ENCODE results near the gene SYT5. TPM values are rescaled to one million over a fixed set of nuclear protein-coding genes. Genes with fewer than 3 reads are reported as not detected.

SYT5 gene
- total RNA-seq, 1 experiment from 2014 or later = 4.5 TPM

- TF ChIP-seq CTCF (conservative IDR thresholded peaks at IDR 0.05) = no peak
- Histone ChIP-seq H3K4ac (ENCODE audit: low read depth, low read length) (no peak overlapping the region), H4K5ac (ENCODE audit: insufficient read length, low read depth, low read length) (no peak overlapping the region), H4K91ac (ENCODE audit: insufficient read length, low read depth, low read length) (no peak overlapping the region), H3K9me3 (ENCODE audit: control insufficient read depth, low read depth, low read length) (no peaks in the 10 kb centered on the region), H2BK20ac (ENCODE audit: low read depth, low read length, poor library complexity, severe bottlenecking) (no peak overlapping the region), H3K14ac (ENCODE audit: insufficient read depth, low read length) (no peak overlapping the region), H2BK15ac (ENCODE audit: low read depth, low read length) (no peak overlapping the region), H3K18ac (ENCODE audit: insufficient read length, low read depth, low read length) (no peak overlapping the region), H3K27me3 (ENCODE audit: insufficient read depth, low read length) (no peaks in the 10 kb centered on the region), H3K56ac (ENCODE audit: insufficient read length, low read depth, low read length) (no peak overlapping the region), H3T11ph (ENCODE audit: low read length) (no peak overlapping the region), H3K4me1 (ENCODE audit: insufficient read depth, low read length) (no peaks in the 10 kb centered on the region; the same call in 1 of the 2 replicates), H3K23me2 (ENCODE audit: insufficient read length, low read depth, low read length, poor library complexity, severe bottlenecking) (no peaks in the 10 kb centered on the region), H2BK5ac (ENCODE audit: insufficient read length, low read length) (no peak overlapping the region), H3K4me2 (ENCODE audit: insufficient read depth, insufficient read length, low read length) (no peak overlapping the region), H3K79me2 (ENCODE audit: insufficient read depth, low read length) (no peaks in the 10 kb centered on the region), H3K23ac (ENCODE audit: insufficient read length, low read depth, low read length) (no peak overlapping the region), H4K20me1 (ENCODE audit: control insufficient read depth, insufficient read depth, insufficient read length) (no peaks in the 10 kb centered on the region), H2AK5ac (ENCODE audit: insufficient read length, low read length) (no peak overlapping the region), H2BK120ac (ENCODE audit: low read depth, low read length, poor library complexity, severe bottlenecking) (no peak overlapping the region), H3K9ac (ENCODE audit: extremely low read depth, insufficient read length, low read length) (no peak overlapping the region), H2BK12ac (ENCODE audit: insufficient read length, low read depth, low read length) (no peak overlapping the region), H4K8ac (replicated peaks; ENCODE audit: insufficient read length, low read depth, low read length) (no peak overlapping the region), H3K79me1 (ENCODE audit: insufficient read depth, low read depth, low read length, poor library complexity, severe bottlenecking) (no peaks in the 10 kb centered on the region), H3K27ac (ENCODE audit: insufficient read length, low read depth, low read length) (no peak overlapping the region), H2AFZ (ENCODE audit: low read length) (no peak overlapping the region)
- DNase-seq = no peak
- no peak overlapping the region for H3K4me3 Mint-ChIP-seq
- H3K4me1 Mint-ChIP-seq = peaks cover 12 to 26% of the 10 kb centered on the region in 2 experiments
- H3K36me3 Mint-ChIP-seq (ENCODE audit: insufficient read depth in 1 of 3, low read depth in 3 of 3) = peaks cover 16 to 65% (median 37%) of the 10 kb centered on the region in 3 experiments
- no peak overlapping the region for H3K27ac Mint-ChIP-seq
- H3K27me3 Mint-ChIP-seq (ENCODE audit: low read depth) = no peaks in the 10 kb centered on the region
- no CpG with 5 or more reads among the region's 17 CpGs for WGBS (ENCODE audit: extremely low coverage, insufficient read length, low lambda C conversion rate)
- H3K9me3 Mint-ChIP-seq = no peaks in the 10 kb centered on the region
Observed at GRCh38 chr19:55136399-55137102, 43.5 kb downstream of the SYT5 start.

Measured in H9 (cell line).